Testis (tissue), 5 donors: ENCODE results near the gene SCAF8. TPM values are rescaled to one million over a fixed set of nuclear protein-coding genes. Genes with fewer than 3 reads are reported as not detected.
A peak's percentile ranks its signal among the peaks of the same experiment; 100 is the strongest.

Experiments
- DNase-seq: peaks from one replicate; pipeline ENCODE4 v3.0.0-alpha.2; 2019
- H3K27ac ChIP-seq, 2 donors: fragments of 200-600 bp; sonication (generic); one replicate each; pipeline ENCODE4 v1.5.1; 2019
- H3K27me3 ChIP-seq: fragments of 200-600 bp; sonication (generic); one replicate; pipeline ENCODE4 v1.5.1; 2019
- H3K36me3 ChIP-seq: fragments of 200-600 bp; sonication (generic); one replicate; pipeline ENCODE4 v1.5.1; 2017; ENCODE audit warnings: low read depth; ENCODE audit errors: missing control alignments
- H3K4me1 ChIP-seq: fragments of 200-600 bp; sonication (generic); one replicate; pipeline ENCODE4 v1.5.1; 2019
- H3K4me3 ChIP-seq, 2 donors: fragments of 200-600 bp; sonication (generic); one replicate each; pipeline ENCODE4 v1.5.1; 2017 to 2019
- H3K9me3 ChIP-seq: fragments of 200-600 bp; sonication (generic); one replicate; pipeline ENCODE4 v1.5.1; 2017
- POLR2A ChIP-seq: fragments of 450-650 bp; IDR thresholded peaks from one replicate; pipeline ENCODE4 v1.6.1; 2017; ENCODE audit warnings: antibody characterized with exemption, mild to moderate bottlenecking, moderate library complexity
- WGBS, 2 donors: methylation state at CpG; one replicate each; pipeline ENCODE4 v1.1.5; 2018; 5-methylcytosine and 5-hydroxymethylcytosine counted together
- intact Hi-C: fragments of 100-400 bp; cut with DNase I; formaldehyde crosslinking; loops from one replicate; pipeline ENCODE4 v1.15.1; 2023; ENCODE audit warnings: low total_unique reads
- long read RNA-seq, 2 donors: transcript quantifications; one replicate each; lab custom pipeline, GENCODE V29; 2026
- polyA plus RNA-seq: library from polyadenylated mRNA; stranded (reverse); fragments of 350-450 nt; fragmentation: Illumina TruSeq; extraction: RNeasy Lipid Tissue Mini Kit (QIAGEN cat#74804); gene quantifications from one replicate; pipeline ENCODE4 v1.2.3, GENCODE V29; 2014; ENCODE audit warnings: low read depth, low replicate concordance; ENCODE audit not compliant: insufficient read depth
- total RNA-seq, 2 donors: library from RNA; depleted of rRNA; stranded (reverse); fragments of >200 nt; gene quantifications; one replicate each; pipeline ENCODE4 v1.2.3, GENCODE V29; 2016
- TF ChIP-seq, protein P1 (sequence below), 3 experiments: fragments of 450-650 bp in 2 of 3; fragments of 200-600 bp in 1 of 3; sonication (generic) in 1 of 3; IDR thresholded peaks; one replicate each; pipeline ENCODE4 v1.5.1; 2016 to 2019; ENCODE audit warnings: antibody characterized with exemption in 3 of 3, mild to moderate bottlenecking in 2 of 3, moderate library complexity in 1 of 3

SCAF8 gene, protein sequence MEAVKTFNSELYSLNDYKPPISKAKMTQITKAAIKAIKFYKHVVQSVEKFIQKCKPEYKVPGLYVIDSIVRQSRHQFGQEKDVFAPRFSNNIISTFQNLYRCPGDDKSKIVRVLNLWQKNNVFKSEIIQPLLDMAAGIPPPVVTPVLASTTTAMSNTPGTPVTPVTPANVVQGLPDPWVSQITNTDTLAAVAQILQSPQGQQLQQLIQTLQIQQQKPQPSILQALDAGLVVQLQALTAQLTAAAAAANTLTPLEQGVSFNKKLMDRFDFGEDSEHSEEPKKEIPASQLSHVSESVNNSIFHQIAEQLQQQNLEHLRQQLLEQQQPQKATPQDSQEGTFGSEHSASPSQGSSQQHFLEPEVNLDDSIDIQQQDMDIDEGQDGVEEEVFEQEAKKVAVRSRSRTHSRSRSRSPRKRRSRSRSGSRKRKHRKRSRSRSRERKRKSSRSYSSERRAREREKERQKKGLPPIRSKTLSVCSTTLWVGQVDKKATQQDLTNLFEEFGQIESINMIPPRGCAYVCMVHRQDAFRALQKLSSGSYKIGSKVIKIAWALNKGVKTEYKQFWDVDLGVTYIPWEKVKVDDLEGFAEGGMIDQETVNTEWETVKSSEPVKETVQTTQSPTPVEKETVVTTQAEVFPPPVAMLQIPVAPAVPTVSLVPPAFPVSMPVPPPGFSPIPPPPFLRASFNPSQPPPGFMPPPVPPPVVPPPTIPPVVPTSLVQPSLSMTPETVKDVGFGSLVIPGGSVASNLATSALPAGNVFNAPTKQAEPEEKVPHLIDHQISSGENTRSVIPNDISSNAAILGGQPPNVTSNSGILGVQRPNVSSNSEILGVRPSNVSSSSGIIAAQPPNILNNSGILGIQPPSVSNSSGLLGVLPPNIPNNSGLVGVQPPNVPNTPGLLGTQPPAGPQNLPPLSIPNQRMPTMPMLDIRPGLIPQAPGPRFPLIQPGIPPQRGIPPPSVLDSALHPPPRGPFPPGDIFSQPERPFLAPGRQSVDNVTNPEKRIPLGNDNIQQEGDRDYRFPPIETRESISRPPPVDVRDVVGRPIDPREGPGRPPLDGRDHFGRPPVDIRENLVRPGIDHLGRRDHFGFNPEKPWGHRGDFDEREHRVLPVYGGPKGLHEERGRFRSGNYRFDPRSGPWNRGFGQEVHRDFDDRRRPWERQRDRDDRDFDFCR (N-terminal part only)
- total RNA-seq, result 10 to 100 TPM; 65.5 to 70.5 TPM
- polyA plus RNA-seq, result 44.7 TPM
- long read RNA-seq, donor 1, full-length matches to known transcripts, result 4 of 9 reads
- long read RNA-seq, donor 1, partial matches to known transcripts, result 5 of 9 reads
- long read RNA-seq, donor 1, other reads (novel, unspliced or antisense), result 0 of 9 reads
- long read RNA-seq, donor 2, full-length matches to known transcripts, result 1 of 1 reads
- long read RNA-seq, donor 2, partial matches to known transcripts, result 0 of 1 reads
- long read RNA-seq, donor 2, other reads (novel, unspliced or antisense), result 0 of 1 reads

DNA sequence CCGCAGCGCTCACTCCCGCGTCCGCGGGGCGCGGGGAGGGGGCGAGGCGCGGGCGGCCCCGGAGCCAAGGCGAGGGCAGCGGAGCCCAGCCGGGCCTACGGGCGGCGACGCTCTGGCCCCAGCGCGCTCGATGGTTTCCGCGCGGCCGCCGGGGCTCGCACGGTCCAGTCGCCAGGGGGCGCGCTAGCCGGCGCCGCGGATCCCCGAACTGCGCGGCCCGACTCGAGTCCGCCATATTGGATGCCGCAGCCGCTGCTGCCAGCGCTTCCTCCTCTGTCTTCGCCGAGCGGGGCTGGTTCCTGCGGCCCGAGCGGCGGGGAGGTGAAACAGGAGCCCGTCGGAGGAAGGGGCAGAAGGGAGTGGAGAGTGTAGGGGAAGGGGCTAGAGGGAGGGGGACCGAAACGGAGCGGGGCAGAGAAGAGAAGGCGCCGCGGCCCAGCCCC lies at the start of gene SCAF8:
TSS of gene SCAF8 (plus strand) at position 234 of the 443 bp plus-strand sequence. CDS start 485 bp downstream, outside the sequence.
- peak; percentile 84 for DNase-seq
- Histone ChIP-seq H3K27ac (peak within 1 kb of the TSS; percentile 99 to 100), H3K36me3 (no peaks in the 10 kb centered on the region), H3K27me3 (no peaks in the 10 kb centered on the region), H3K9me3 (no peaks in the 10 kb centered on the region), H3K4me1 (peaks cover 6% of the 10 kb centered on the region), H3K4me3 (peak within 1 kb of the TSS; percentile 83 to 97)
- TF ChIP-seq, protein P1, sequence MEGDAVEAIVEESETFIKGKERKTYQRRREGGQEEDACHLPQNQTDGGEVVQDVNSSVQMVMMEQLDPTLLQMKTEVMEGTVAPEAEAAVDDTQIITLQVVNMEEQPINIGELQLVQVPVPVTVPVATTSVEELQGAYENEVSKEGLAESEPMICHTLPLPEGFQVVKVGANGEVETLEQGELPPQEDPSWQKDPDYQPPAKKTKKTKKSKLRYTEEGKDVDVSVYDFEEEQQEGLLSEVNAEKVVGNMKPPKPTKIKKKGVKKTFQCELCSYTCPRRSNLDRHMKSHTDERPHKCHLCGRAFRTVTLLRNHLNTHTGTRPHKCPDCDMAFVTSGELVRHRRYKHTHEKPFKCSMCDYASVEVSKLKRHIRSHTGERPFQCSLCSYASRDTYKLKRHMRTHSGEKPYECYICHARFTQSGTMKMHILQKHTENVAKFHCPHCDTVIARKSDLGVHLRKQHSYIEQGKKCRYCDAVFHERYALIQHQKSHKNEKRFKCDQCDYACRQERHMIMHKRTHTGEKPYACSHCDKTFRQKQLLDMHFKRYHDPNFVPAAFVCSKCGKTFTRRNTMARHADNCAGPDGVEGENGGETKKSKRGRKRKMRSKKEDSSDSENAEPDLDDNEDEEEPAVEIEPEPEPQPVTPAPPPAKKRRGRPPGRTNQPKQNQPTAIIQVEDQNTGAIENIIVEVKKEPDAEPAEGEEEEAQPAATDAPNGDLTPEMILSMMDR (IDR thresholded peaks at IDR 0.05), result peak; percentile 81 to 95 (median 84)
- TF ChIP-seq POLR2A, result no peak
- WGBS, 2 donors, result 0% methylated on average over 24 to 61 of the region's 61 CpGs
- intact Hi-C loops, result no loop called here

DNA sequence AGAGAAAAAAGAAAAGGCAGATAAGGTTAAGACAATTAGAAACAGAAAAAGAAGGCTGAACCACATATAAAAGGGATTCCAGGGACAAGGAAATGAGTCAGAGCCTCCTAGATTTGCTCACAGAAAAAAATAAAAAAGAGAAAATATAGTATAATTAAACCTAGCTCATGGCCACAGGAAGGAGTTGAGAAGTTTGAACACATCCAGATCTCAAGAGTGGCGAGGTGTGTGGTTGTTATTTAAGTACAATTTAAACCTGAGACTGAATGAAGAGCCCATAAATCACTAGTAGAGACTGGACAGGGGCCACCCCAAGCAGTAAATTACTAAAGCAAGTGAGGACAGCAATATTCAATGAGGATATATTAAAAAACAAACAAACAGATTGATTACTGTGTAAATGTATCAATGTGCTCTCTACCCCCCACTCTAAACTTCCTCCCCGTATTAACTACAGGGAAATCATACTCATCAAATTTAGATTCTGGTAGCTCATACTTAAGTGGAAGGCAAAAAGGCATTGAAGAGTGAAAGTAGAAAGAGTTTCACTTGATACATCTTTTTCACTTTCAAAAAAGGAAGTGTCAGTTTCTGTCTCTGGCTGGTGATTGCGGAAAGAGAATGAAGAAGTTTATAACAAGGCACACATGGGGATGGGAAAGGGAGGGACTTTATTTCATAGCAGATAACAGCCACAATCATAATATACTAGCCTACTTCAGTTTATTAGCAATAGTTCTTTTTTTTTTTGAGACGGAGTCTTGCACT lies 49.3 kb upstream of the SCAF8 start:
- TF ChIP-seq POLR2A, result no peak
- TF ChIP-seq, protein P1 (IDR thresholded peaks at IDR 0.05), result no peak
- Histone ChIP-seq H3K27me3 (no peaks in the 10 kb centered on the region), H3K4me1 (no peaks in the 10 kb centered on the region), H3K9me3 (no peaks in the 10 kb centered on the region), H3K4me3 (no peak overlapping the region), H3K36me3 (no peaks in the 10 kb centered on the region), H3K27ac (no peak overlapping the region)
- WGBS, 2 donors, result 65 to 68% methylated on average over 4 of the region's 4 CpGs
- no peak for DNase-seq
- intact Hi-C loops, result loop anchor here (10.0 kb wide), 1 partner anchor 241 kb away; no protein-coding TSS in a partner anchor

DNA sequence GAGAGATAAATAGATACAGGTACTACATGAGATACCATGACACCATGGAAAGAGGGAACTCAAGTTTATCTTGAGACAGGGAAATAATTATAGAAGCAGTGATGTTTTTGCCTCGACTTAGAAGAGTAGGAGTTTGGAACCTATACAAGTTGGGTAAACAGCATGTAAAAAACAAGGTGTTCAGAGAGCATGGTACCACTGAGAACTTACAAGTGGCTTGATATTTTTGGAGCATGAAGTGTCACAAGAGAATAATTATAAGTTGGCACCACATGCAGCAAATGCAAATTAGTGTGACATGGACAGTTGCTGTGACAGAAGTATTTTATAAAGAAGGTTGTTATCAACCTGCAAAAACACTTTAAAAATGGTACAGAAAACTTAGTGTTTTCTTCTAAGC lies 47.1 kb upstream of the SCAF8 start:
- Histone ChIP-seq H3K4me1 (no peaks in the 10 kb centered on the region), H3K36me3 (no peaks in the 10 kb centered on the region), H3K4me3 (no peak overlapping the region), H3K27ac (no peak overlapping the region), H3K27me3 (no peaks in the 10 kb centered on the region), H3K9me3 (no peaks in the 10 kb centered on the region)
- TF ChIP-seq, protein P1 (IDR thresholded peaks at IDR 0.05), result no peak
- no peak for TF ChIP-seq POLR2A
- no peak for DNase-seq
- WGBS, 2 donors, result 58 to 64% methylated on average over 1 of the region's 1 CpG
- intact Hi-C loops, result loop anchor here (10.0 kb wide), 1 partner anchor 239 kb away; no protein-coding TSS in a partner anchor
